CD14-positive monocyte (primary cell): ENCODE data around the gene CD247. TPM values are rescaled to one million over a fixed set of nuclear protein-coding genes. Genes with fewer than 3 reads are reported as not detected.

Experiments
- DNase-seq, 3 donors: peaks; one replicate each; pipeline ENCODE4 v3.0.0-alpha.2; 2011 to 2022
- H2AFZ ChIP-seq: 2 replicates; pipeline ENCODE4 v1.6.0; 2012; ENCODE audit warnings: mild to moderate bottlenecking, low read depth, low read length, inconsistent platforms; ENCODE audit not compliant: insufficient read depth, poor library complexity, severe bottlenecking
- H3K27ac ChIP-seq, 2 donors: 1 replicate in 1 of 2; 2 replicates in 1 of 2; pipeline ENCODE4 v1.5.1; 2012 to 2013; ENCODE audit warnings: low read length in 2 of 2, control low read depth in 1 of 2, inconsistent platforms in 1 of 2, low read depth in 1 of 2, mild to moderate bottlenecking in 1 of 2
- H3K27me3 ChIP-seq, 2 donors: one replicate each; pipeline versions ENCODE4 v1.6.0 to v1.6.1; 2011 to 2013; ENCODE audit warnings: low read length in 2 of 2; ENCODE audit not compliant: control insufficient read depth in 2 of 2, insufficient read depth in 2 of 2
- H3K36me3 ChIP-seq, 2 donors: replicated peaks in 1 of 2; 1 replicate in 1 of 2; 2 replicates in 1 of 2; pipeline versions ENCODE4 v1.5.1 to v1.6.1; 2012 to 2013; ENCODE audit warnings: low read length in 2 of 2, control low read depth in 1 of 2, inconsistent platforms in 1 of 2, mild to moderate bottlenecking in 1 of 2; ENCODE audit not compliant: insufficient read depth in 2 of 2, control insufficient read depth in 1 of 2
- H3K4me1 ChIP-seq, 2 donors: 1 replicate in 1 of 2; 2 replicates in 1 of 2; pipeline versions ENCODE4 v1.5.1 to v1.6.1; 2012 to 2013; ENCODE audit warnings: low read length in 2 of 2, control low read depth in 1 of 2, inconsistent platforms in 1 of 2, mild to moderate bottlenecking in 1 of 2, moderate library complexity in 1 of 2; ENCODE audit not compliant: insufficient read depth in 2 of 2, control insufficient read depth in 1 of 2
- H3K4me2 ChIP-seq: replicated peaks from 2 replicates; pipeline ENCODE3; 2012; ENCODE audit warnings: low read length, moderate library complexity, mild to moderate bottlenecking; ENCODE audit not compliant: poor library complexity, severe bottlenecking; ENCODE audit errors: extremely low read depth
- H3K4me3 ChIP-seq, 3 experiments: fragments of 200-600 bp in 1 of 3; sonication (generic) in 1 of 3; replicated peaks in 1 of 3; 1 replicate in 2 of 3; 2 replicates in 1 of 3; pipeline ENCODE4 v1.5.1; 2011 to 2013; ENCODE audit warnings: low read length in 3 of 3, mild to moderate bottlenecking in 3 of 3, control low read depth in 2 of 3, low read depth in 2 of 3, inconsistent platforms in 1 of 3, moderate library complexity in 1 of 3
- H3K79me2 ChIP-seq: 2 replicates; pipeline ENCODE4 v1.6.0; 2012; ENCODE audit warnings: mild to moderate bottlenecking, control low read depth, inconsistent platforms, low read length, moderate library complexity; ENCODE audit not compliant: insufficient read depth
- H3K9ac ChIP-seq: 2 replicates; pipeline ENCODE4 v1.6.0; 2017; ENCODE audit warnings: low read length, mild to moderate bottlenecking; ENCODE audit not compliant: insufficient read depth, poor library complexity, severe bottlenecking
- H3K9me3 ChIP-seq, 2 donors: replicated peaks in 1 of 2; 1 replicate in 1 of 2; 2 replicates in 1 of 2; pipeline versions ENCODE4 v1.5.1 to v1.6.1; 2012 to 2013; ENCODE audit warnings: low read length in 2 of 2, control low read depth in 1 of 2; ENCODE audit not compliant: control insufficient read depth in 1 of 2, insufficient read depth in 1 of 2
- H4K20me1 ChIP-seq: 2 replicates; pipeline ENCODE4 v1.6.0; 2012; ENCODE audit warnings: mild to moderate bottlenecking, low read length, control low read depth, moderate library complexity; ENCODE audit not compliant: insufficient read depth
- H3K27ac Mint-ChIP-seq, 7 donors: one replicate each; pipeline ENCODE4 v1.8.0; 2020; ENCODE audit warnings: mild to moderate bottlenecking in 7 of 7, mixed read lengths in 7 of 7, moderate library complexity in 6 of 7, inconsistent platforms in 2 of 7
- H3K27me3 Mint-ChIP-seq, 3 donors: one replicate each; pipeline ENCODE4 v1.8.0; 2021 to 2022; ENCODE audit warnings: low read depth in 3 of 3, mild to moderate bottlenecking in 3 of 3, mixed read lengths in 3 of 3, moderate library complexity in 3 of 3, inconsistent platforms in 1 of 3
- H3K36me3 Mint-ChIP-seq, 2 donors: one replicate each; pipeline ENCODE4 v1.8.0; 2020; ENCODE audit warnings: mixed read lengths in 2 of 2, inconsistent platforms in 1 of 2, mild to moderate bottlenecking in 1 of 2
- H3K4me1 Mint-ChIP-seq: one replicate; pipeline ENCODE4 v1.8.0; 2020; ENCODE audit warnings: mild to moderate bottlenecking, mixed read lengths
- H3K4me3 Mint-ChIP-seq, 2 donors: one replicate each; pipeline ENCODE4 v1.8.0; 2020; ENCODE audit warnings: mild to moderate bottlenecking in 2 of 2, mixed read lengths in 2 of 2, moderate library complexity in 1 of 2
- H3K9me3 Mint-ChIP-seq, 7 donors: one replicate each; pipeline ENCODE4 v1.8.0; 2020 to 2022; ENCODE audit warnings: mixed read lengths in 7 of 7, mild to moderate bottlenecking in 6 of 7, moderate library complexity in 6 of 7, inconsistent platforms in 2 of 7
- WGBS: methylation state at CpG from one replicate; pipeline ENCODE4 v1.1.5; 2013; ENCODE audit warnings: missing lambda C conversion rate; ENCODE audit not compliant: insufficient coverage; 5-methylcytosine and 5-hydroxymethylcytosine counted together
- intact Hi-C, 2 donors: fragments of 100-400 bp; cut with micrococcal nuclease; formaldehyde crosslinking; loops; one replicate each; pipeline versions ENCODE4 v1.15.0 to v1.15.1; 2023
- polyA plus RNA-seq, 3 donors: library from polyadenylated mRNA; depleted of rRNA in 1 of 3; unstranded in 2 of 3; stranded (reverse) in 1 of 3; fragments of 300-500 nt in 2 of 3; fragments of >200 nt in 1 of 3; fragmentation: Illumina TruSeq in 2 of 3; gene quantifications; 1 replicate in 2 of 3; 2 replicates in 1 of 3; pipeline ENCODE4 v1.2.3, GENCODE V29; 2012 to 2021
- TF ChIP-seq, protein P1 (sequence below): fragments of 200-600 bp; IDR thresholded peaks from one replicate; pipeline ENCODE4 v1.8.0; 2022; ENCODE audit warnings: antibody characterized with exemption, mild to moderate bottlenecking

The CD247 gene
- polyA plus RNA-seq, 3 donors = 0.29 to 1.8 (median 1.6) TPM

DNA sequence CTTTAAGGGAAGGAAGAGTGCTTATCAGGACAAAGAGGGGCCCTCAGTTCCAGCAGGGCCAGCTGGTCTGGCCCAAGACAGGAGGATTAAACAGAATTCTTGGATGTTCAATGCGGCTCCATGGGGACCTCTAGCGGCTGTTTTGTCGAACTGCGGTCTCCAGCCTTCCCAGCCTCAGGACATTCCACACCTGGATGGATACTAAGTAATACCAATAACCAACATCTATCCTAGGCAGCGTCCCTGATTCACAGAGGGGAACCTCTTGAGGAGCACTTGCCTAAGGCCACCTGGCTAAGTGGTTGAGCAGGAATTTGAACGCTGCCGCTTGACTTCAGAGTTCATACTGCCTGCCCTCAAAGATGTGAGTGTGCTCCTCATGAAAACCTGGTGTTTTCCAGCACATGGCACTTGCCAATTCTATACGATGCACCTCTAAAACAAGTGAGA is 15.5 kb upstream of the CD247 start:
- H4K20me1 ChIP-seq = peaks cover 12% of the 10 kb centered on the region
- no peak overlapping the region for H3K27ac ChIP-seq
- H3K27me3 ChIP-seq = no peaks in the 10 kb centered on the region
- intact Hi-C loops = loop anchor here (5.0 to 10.0 kb wide), 8 partner anchors 79 to 469 kb away; no protein-coding TSS in a partner anchor
- Mint-ChIP-seq H3K4me3 (no peak overlapping the region), H3K4me1 (peaks cover 10% of the 10 kb centered on the region), H3K27ac (no peak overlapping the region), H3K27me3 (peaks cover 0 to 2% (median 1%) of the 10 kb centered on the region in 3 donors), H3K9me3 (peaks cover 0 to 7% (median 0%) of the 10 kb centered on the region in 7 donors), H3K36me3 (peaks cover 4 to 6% of the 10 kb centered on the region in 2 donors)
- TF ChIP-seq, protein P1, sequence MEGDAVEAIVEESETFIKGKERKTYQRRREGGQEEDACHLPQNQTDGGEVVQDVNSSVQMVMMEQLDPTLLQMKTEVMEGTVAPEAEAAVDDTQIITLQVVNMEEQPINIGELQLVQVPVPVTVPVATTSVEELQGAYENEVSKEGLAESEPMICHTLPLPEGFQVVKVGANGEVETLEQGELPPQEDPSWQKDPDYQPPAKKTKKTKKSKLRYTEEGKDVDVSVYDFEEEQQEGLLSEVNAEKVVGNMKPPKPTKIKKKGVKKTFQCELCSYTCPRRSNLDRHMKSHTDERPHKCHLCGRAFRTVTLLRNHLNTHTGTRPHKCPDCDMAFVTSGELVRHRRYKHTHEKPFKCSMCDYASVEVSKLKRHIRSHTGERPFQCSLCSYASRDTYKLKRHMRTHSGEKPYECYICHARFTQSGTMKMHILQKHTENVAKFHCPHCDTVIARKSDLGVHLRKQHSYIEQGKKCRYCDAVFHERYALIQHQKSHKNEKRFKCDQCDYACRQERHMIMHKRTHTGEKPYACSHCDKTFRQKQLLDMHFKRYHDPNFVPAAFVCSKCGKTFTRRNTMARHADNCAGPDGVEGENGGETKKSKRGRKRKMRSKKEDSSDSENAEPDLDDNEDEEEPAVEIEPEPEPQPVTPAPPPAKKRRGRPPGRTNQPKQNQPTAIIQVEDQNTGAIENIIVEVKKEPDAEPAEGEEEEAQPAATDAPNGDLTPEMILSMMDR = peak; percentile 95
- no peaks in the 10 kb centered on the region for H3K79me2 ChIP-seq
- no peaks in the 10 kb centered on the region for H3K36me3 ChIP-seq
- H3K9ac ChIP-seq = no peak overlapping the region
- peaks cover 0 to 8% of the 10 kb centered on the region in 2 donors for H3K4me1 ChIP-seq
- H3K4me3 ChIP-seq = no peak overlapping the region
- WGBS = 44% methylated on average over 3 of the region's 8 CpGs
- H3K9me3 ChIP-seq = no peaks in the 10 kb centered on the region
- no peak overlapping the region for H2AFZ ChIP-seq
- H3K4me2 ChIP-seq = no peak overlapping the region
- peak; percentile 28 to 62 (median 51) for DNase-seq

DNA sequence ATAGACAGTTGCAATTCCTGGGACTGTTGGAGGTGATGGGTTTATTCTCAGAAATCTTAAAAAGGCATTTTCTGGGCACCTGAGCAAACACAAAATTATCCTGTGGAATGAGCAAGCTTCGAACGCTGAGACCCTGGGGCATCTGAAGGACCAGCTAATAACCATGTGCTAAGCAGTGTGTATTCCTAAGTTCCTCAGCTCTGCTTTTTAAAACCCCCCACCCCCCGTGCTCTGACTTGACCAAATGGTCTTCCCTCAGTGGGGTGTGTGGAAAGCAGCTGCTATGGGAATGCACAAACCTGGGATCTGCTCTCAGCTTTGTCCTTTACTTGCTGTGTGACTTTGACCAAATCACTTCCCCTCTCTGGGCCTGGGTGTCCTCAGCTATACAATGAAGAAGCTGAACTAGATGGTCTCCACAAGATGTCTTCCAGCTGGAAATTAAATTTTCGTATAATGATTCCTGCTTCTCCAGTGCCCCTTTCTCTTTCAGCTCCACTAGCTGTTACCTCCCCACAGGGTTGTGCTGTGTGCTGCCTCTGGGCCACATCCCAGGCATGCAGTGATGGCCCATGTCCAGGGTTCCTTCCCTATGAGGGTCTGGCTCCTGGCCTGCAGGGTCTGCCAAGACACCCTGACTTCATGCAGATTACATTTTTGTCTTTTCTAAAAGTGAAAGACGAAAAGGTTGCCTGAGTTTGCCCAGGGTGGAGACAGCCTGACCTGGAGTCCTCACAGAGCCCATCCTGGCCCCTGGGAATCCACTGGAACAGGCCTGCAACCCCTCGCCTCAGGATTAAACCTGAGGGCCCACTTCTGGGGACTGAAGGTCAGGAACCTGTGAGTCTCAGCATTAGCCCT is 14.9 kb upstream of the CD247 start:
- peaks cover 0 to 4% of the 10 kb centered on the region in 2 donors for H3K36me3 Mint-ChIP-seq
- WGBS = 93% methylated on average over 3 of the region's 6 CpGs

More for the DNA sequence above, 14.9 kb upstream of the CD247 start:
- Mint-ChIP-seq H3K4me1 (peaks cover 9% of the 10 kb centered on the region), H3K27ac (peak overlapping the region in 1 of 7 donors; percentile 30), H3K9me3 (peaks cover 0 to 7% (median 0%) of the 10 kb centered on the region in 7 donors), H3K4me3 (no peak overlapping the region), H3K27me3 (peaks cover 0 to 2% (median 1%) of the 10 kb centered on the region in 3 donors)
- intact Hi-C loops = loop anchor here (5.0 to 10.0 kb wide), 8 partner anchors 78 to 468 kb away; no protein-coding TSS in a partner anchor
- TF ChIP-seq, protein P1 = no peak
- no peak overlapping the region for H3K27ac ChIP-seq
- no peak overlapping the region for H3K4me3 ChIP-seq
- H3K4me2 ChIP-seq = no peak overlapping the region
- H3K79me2 ChIP-seq = no peaks in the 10 kb centered on the region
- no peak overlapping the region for H3K9ac ChIP-seq
- H3K27me3 ChIP-seq = no peaks in the 10 kb centered on the region
- H3K9me3 ChIP-seq = no peaks in the 10 kb centered on the region
- H4K20me1 ChIP-seq = peaks cover 7% of the 10 kb centered on the region
- peaks cover 0 to 8% of the 10 kb centered on the region in 2 donors for H3K4me1 ChIP-seq
- no peak overlapping the region for H2AFZ ChIP-seq
- no peak for DNase-seq
- H3K36me3 ChIP-seq = no peaks in the 10 kb centered on the region
